Osteoblast (primary cell): ENCODE results near the gene GOLPH3. TPM values are rescaled to one million over a fixed set of nuclear protein-coding genes. Genes with fewer than 3 reads are reported as not detected.

Experiments used
- DNase-seq: peaks from one replicate; pipeline ENCODE4 v3.0.0; 2011; ENCODE audit warnings: low spot score, mixed read lengths; ENCODE audit not compliant: insufficient read length; ENCODE audit errors: missing footprints
- H2AFZ ChIP-seq: 2 replicates; pipeline ENCODE4 v1.6.0; 2011; ENCODE audit warnings: mild to moderate bottlenecking, low read length
- H3K27ac ChIP-seq: 2 replicates; pipeline ENCODE4 v1.5.1; 2011; ENCODE audit warnings: mild to moderate bottlenecking, low read depth, low read length, moderate library complexity
- H3K27me3 ChIP-seq: 2 replicates; pipeline ENCODE4 v1.6.0; 2012; ENCODE audit warnings: mild to moderate bottlenecking, control low read depth, inconsistent platforms, low read length, moderate library complexity; ENCODE audit not compliant: insufficient read depth
- H3K36me3 ChIP-seq: 2 replicates; pipeline ENCODE4 v1.5.1; 2011; ENCODE audit warnings: mild to moderate bottlenecking, low read length, control low read depth, moderate library complexity; ENCODE audit not compliant: insufficient read depth
- H3K4me1 ChIP-seq: 2 replicates; pipeline ENCODE4 v1.5.1; 2011; ENCODE audit warnings: mild to moderate bottlenecking, low read length, control low read depth, moderate library complexity; ENCODE audit not compliant: insufficient read depth
- H3K4me2 ChIP-seq: 2 replicates; pipeline ENCODE4 v1.6.0; 2011; ENCODE audit warnings: mild to moderate bottlenecking, low read length; ENCODE audit not compliant: insufficient read depth
- H3K4me3 ChIP-seq: fragments of 200-600 bp; sonication (generic); 3 replicates; pipeline ENCODE4 v1.5.1; 2012; ENCODE audit warnings: mild to moderate bottlenecking, low read length, inconsistent platforms; ENCODE audit not compliant: insufficient read depth
- H3K79me2 ChIP-seq: 2 replicates; pipeline ENCODE4 v1.6.0; 2012; ENCODE audit warnings: mild to moderate bottlenecking, low read length, control low read depth, inconsistent platforms; ENCODE audit not compliant: insufficient read depth
- H3K9me3 ChIP-seq: 2 replicates; pipeline ENCODE4 v1.5.1; 2011; ENCODE audit warnings: low read depth, low read length, control low read depth
- H4K20me1 ChIP-seq: 2 replicates; pipeline ENCODE4 v1.6.0; 2012; ENCODE audit warnings: mild to moderate bottlenecking, low read length, control low read depth; ENCODE audit not compliant: insufficient read depth
- CTCF ChIP-seq: IDR thresholded peaks from 2 replicates; pipeline ENCODE4 v1.5.1; 2011; ENCODE audit warnings: mild to moderate bottlenecking, low read depth, low read length, moderate library complexity; ENCODE audit errors: extremely low read depth
- total RNA-seq: library from RNA; depleted of rRNA; stranded (reverse); fragments of >200 nt; gene quantifications from 2 replicates; pipeline ENCODE4 v1.2.3, GENCODE V29; 2012

Gene GOLPH3
- total RNA-seq, 1 donor = 83.2 TPM

- Histone ChIP-seq H4K20me1 (peaks cover 3% of the 10 kb centered on the region), H3K27me3 (no peaks in the 10 kb centered on the region), H3K9me3 (no peaks in the 10 kb centered on the region), H3K36me3 (peaks cover 4% of the 10 kb centered on the region), H3K79me2 (no peaks in the 10 kb centered on the region), H3K4me2 (no peak overlapping the region), H3K4me3 (no peak overlapping the region), H3K4me1 (peaks cover 4% of the 10 kb centered on the region), H2AFZ (no peak overlapping the region), H3K27ac (no peak overlapping the region)
- DNase-seq = peak; percentile 95
- peak; percentile 76 for TF ChIP-seq CTCF
Measured at GRCh38 chr5:32092938-32093812, 80.9 kb downstream of the GOLPH3 start.

DNA sequence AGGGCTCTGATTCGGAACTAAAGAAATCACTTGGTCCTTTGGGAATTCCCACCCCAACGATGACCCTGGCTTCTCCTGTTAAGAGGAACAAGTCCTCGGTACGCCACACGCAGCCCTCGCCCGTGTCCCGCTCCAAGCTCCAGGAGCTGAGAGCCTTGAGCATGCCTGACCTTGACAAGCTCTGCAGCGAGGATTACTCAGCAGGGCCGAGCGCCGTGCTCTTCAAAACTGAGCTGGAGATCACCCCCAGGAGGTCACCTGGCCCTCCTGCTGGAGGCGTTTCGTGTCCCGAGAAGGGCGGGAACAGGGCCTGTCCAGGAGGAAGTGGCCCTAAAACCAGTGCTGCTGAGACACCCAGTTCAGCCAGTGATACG, 83.4 kb downstream of the GOLPH3 start:
- no peaks in the 10 kb centered on the region for H3K9me3 ChIP-seq
- H3K27me3 ChIP-seq = no peaks in the 10 kb centered on the region
- H2AFZ ChIP-seq = no peak overlapping the region
- peaks cover 3% of the 10 kb centered on the region for H3K36me3 ChIP-seq
- TF ChIP-seq CTCF = no peak
- peaks cover 3% of the 10 kb centered on the region for H4K20me1 ChIP-seq
- H3K27ac ChIP-seq = no peak overlapping the region
- H3K4me1 ChIP-seq = peaks cover 4% of the 10 kb centered on the region
- H3K79me2 ChIP-seq = no peaks in the 10 kb centered on the region
- no peak for DNase-seq
- H3K4me3 ChIP-seq = no peak overlapping the region
- H3K4me2 ChIP-seq = no peak overlapping the region

DNA sequence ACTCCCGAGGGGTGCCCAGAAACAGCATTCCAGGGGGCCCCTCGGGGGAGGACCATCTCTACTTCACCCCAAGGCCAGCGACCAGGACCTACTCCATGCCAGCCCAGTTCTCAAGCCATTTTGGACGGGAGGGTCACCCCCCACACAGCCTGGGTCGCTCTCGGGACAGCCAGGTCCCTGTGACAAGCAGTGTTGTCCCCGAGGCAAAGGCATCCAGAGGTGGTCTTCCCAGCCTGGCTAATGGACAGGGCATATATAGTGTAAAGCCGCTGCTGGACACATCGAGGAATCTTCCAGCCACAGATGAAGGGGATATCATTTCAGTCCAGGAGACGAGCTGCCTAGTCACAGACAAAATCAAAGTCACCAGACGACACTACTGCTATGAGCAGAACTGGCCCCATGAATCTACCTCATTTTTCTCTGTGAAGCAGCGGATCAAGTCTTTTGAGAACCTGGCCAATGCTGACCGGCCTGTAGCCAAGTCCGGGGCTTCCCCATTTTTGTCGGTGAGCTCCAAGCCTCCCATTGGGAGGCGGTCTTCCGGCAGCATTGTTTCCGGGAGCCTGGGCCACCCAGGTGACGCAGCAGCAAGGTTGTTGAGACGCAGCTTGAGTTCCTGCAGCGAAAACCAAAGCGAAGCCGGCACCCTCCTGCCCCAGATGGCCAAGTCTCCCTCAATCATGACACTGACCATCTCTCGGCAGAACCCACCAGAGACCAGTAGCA, 83.9 kb downstream of the GOLPH3 start:
- Histone ChIP-seq H3K9me3 (no peaks in the 10 kb centered on the region), H3K27me3 (no peaks in the 10 kb centered on the region), H3K4me1 (peaks cover 4% of the 10 kb centered on the region), H3K4me2 (no peak overlapping the region), H3K79me2 (no peaks in the 10 kb centered on the region), H3K4me3 (no peak overlapping the region), H4K20me1 (peaks cover 3% of the 10 kb centered on the region), H3K27ac (no peak overlapping the region), H3K36me3 (peaks cover 1% of the 10 kb centered on the region), H2AFZ (no peak overlapping the region)
- no peak for TF ChIP-seq CTCF
- DNase-seq = no peak
